ENCODE measurements around the gene RSPO4. TPM values are rescaled to one million over a fixed set of nuclear protein-coding genes. Genes with fewer than 3 reads are reported as not detected.
A peak's percentile ranks its signal among the peaks of the same experiment; 100 is the strongest.

The RSPO4 gene
- total and polyA plus RNA-seq, 9 of the 15 experiments (the other 6 are each of a cell fraction or from before 2014, with no cell fraction given) = 0.04 to 0.34 TPM; not detected in 7

- TF ChIP-seq ZBTB11 (CRISPR knock-in tag; IDR thresholded peaks at IDR 0.05) = peak in 1 of 3 experiments; percentile 71; a peak in 2 of 6 replicates
- TF ChIP-seq CUX1 (CRISPR knock-in tag; IDR thresholded peaks at IDR 0.05) = no peak
- no peak for TF ChIP-seq MAFF (IDR thresholded peaks at IDR 0.05; ENCODE audit: low read length)
- no peak for TF ChIP-seq U2AF1 (optimal IDR thresholded peaks at IDR 0.05; ENCODE audit: low read depth, low read length)
- peak; percentile 70 for TF ChIP-seq FOSL1 (tag; conservative IDR thresholded peaks at IDR 0.05)
- TF ChIP-seq ZNF197 (CRISPR knock-in tag; IDR thresholded peaks at IDR 0.05; ENCODE audit: low read depth) = no peak
- no peak for TF ChIP-seq HNRNPH1 (optimal IDR thresholded peaks at IDR 0.05; ENCODE audit: low read depth, low read length)
- TF ChIP-seq ZNF174 (CRISPR knock-in tag; IDR thresholded peaks at IDR 0.05) = no peak
- TF ChIP-seq ARID3A (IDR thresholded peaks at IDR 0.05; ENCODE audit: borderline replicate concordance, low read depth, low read length) = no peak
- TF ChIP-seq TEAD2 (tag; IDR thresholded peaks at IDR 0.05) = no peak
- no peak for TF ChIP-seq HDAC1 (IDR thresholded peaks at IDR 0.05)
- no peak for TF ChIP-seq ZNF655 (CRISPR knock-in tag; IDR thresholded peaks at IDR 0.05)
- peak; percentile 43; the same call in 1 of the 2 replicates for TF ChIP-seq JUND (IDR thresholded peaks at IDR 0.05; ENCODE audit: borderline replicate concordance, low read depth, low read length)
- TF ChIP-seq JUND (tag; IDR thresholded peaks at IDR 0.05; ENCODE audit: borderline replicate concordance, low read depth, low read length) = no peak
- TF ChIP-seq GABPB1 (CRISPR knock-in tag; IDR thresholded peaks at IDR 0.05) = peak; percentile 79
Measured at GRCh38 chr20:973785-974194, 28.3 kb downstream of the RSPO4 start (continued).
